Measurements from ENCODE around the gene SNX15.
"Not testable (repeated sequence)": the region's sequence is repeated elsewhere in the genome, so short reads cannot be mapped to it uniquely, and the experiment has no call there.

The SNX15 gene

GRCh38 chr11:64999478-64999877 lies 27.8 kb upstream of the SNX15 start:
- Histone ChIP-seq H3K36me3 (ENCODE audit: control insufficient read depth, insufficient read depth, low read length) (no peaks in the 10 kb centered on the region), H3K4me3 (replicated peaks; ENCODE audit: low read depth, low read length) (no peak overlapping the region), H3K27me3 (replicated peaks; ENCODE audit: control insufficient read depth, insufficient read depth, low read length) (no peaks in the 10 kb centered on the region)
- DNase-seq (ENCODE audit: extremely low read depth, insufficient read length), result no peak
- TF ChIP-seq CTCF (IDR thresholded peaks at IDR 0.05; ENCODE audit: insufficient read depth, low read length, poor library complexity, severe bottlenecking), result no peak

GRCh38 chr11:65002706-65003105 lies 24.5 kb upstream of the SNX15 start:
- DNase-seq (ENCODE audit: extremely low read depth, insufficient read length), result no peak
- Histone ChIP-seq H3K4me3 (replicated peaks; ENCODE audit: low read depth, low read length) (no peak overlapping the region), H3K36me3 (ENCODE audit: control insufficient read depth, insufficient read depth, low read length) (no peaks in the 10 kb centered on the region), H3K27me3 (replicated peaks; ENCODE audit: control insufficient read depth, insufficient read depth, low read length) (no peaks in the 10 kb centered on the region)
- no peak for TF ChIP-seq CTCF (IDR thresholded peaks at IDR 0.05; ENCODE audit: insufficient read depth, low read length, poor library complexity, severe bottlenecking)

- Histone ChIP-seq H3K27me3 (replicated peaks; ENCODE audit: control insufficient read depth, insufficient read depth, low read length) (no peaks in the 10 kb centered on the region), H3K4me3 (replicated peaks; ENCODE audit: low read depth, low read length) (no peak overlapping the region), H3K36me3 (ENCODE audit: control insufficient read depth, insufficient read depth, low read length) (no peaks in the 10 kb centered on the region)
- DNase-seq (ENCODE audit: extremely low read depth, insufficient read length), result no peak
- no peak for TF ChIP-seq CTCF (IDR thresholded peaks at IDR 0.05; ENCODE audit: insufficient read depth, low read length, poor library complexity, severe bottlenecking)
Observed at GRCh38 chr11:65003282-65003681, 24.0 kb upstream of the SNX15 start.

- H3K36me3 ChIP-seq (ENCODE audit: control insufficient read depth, insufficient read depth, low read length); H3K4me3 ChIP-seq (replicated peaks; ENCODE audit: low read depth, low read length); H3K27me3 ChIP-seq (replicated peaks; ENCODE audit: control insufficient read depth, insufficient read depth, low read length); DNase-seq (ENCODE audit: extremely low read depth, insufficient read length): not testable (repeated sequence)
Observed at GRCh38 chr11:65003968-65004367, 23.3 kb upstream of the SNX15 start.

GRCh38 chr11:65008016-65008415 lies 19.2 kb upstream of the SNX15 start:
- Histone ChIP-seq H3K36me3 (ENCODE audit: control insufficient read depth, insufficient read depth, low read length) (no peaks in the 10 kb centered on the region), H3K27me3 (replicated peaks; ENCODE audit: control insufficient read depth, insufficient read depth, low read length) (no peaks in the 10 kb centered on the region), H3K4me3 (replicated peaks; ENCODE audit: low read depth, low read length) (no peak overlapping the region)
- no peak for TF ChIP-seq CTCF (IDR thresholded peaks at IDR 0.05; ENCODE audit: insufficient read depth, low read length, poor library complexity, severe bottlenecking)
- no peak for DNase-seq (ENCODE audit: extremely low read depth, insufficient read length)

GRCh38 chr11:65008873-65009272 lies 18.4 kb upstream of the SNX15 start:
- Histone ChIP-seq H3K27me3 (replicated peaks; ENCODE audit: control insufficient read depth, insufficient read depth, low read length) (no peaks in the 10 kb centered on the region), H3K36me3 (ENCODE audit: control insufficient read depth, insufficient read depth, low read length) (no peaks in the 10 kb centered on the region), H3K4me3 (replicated peaks; ENCODE audit: low read depth, low read length) (no peak overlapping the region)
- TF ChIP-seq CTCF (IDR thresholded peaks at IDR 0.05; ENCODE audit: insufficient read depth, low read length, poor library complexity, severe bottlenecking), result no peak
- no peak for DNase-seq (ENCODE audit: extremely low read depth, insufficient read length)
